SK-N-SH treated with all-trans-retinoic acid at 6 μM for 48 hours (cell line): ENCODE measurements around the gene GPR137.

Experiments used
- ARNTL ChIP-seq: fragments of 450-650 bp; formaldehyde crosslinking; IDR thresholded peaks from 2 replicates; pipeline ENCODE4 v1.5.0; 2020; ENCODE audit warnings: low read depth, mild to moderate bottlenecking, moderate library complexity, borderline replicate concordance
- BACH2 ChIP-seq: fragments of 250-450 bp; sonication (Bioruptor Pico); IDR thresholded peaks from 2 replicates; pipeline ENCODE4 v1.9.0; 2021; ENCODE audit warnings: mild to moderate bottlenecking, borderline replicate concordance
- ESRRG ChIP-seq: fragments of 250-450 bp; sonication (Bioruptor Pico); IDR thresholded peaks from 2 replicates; pipeline ENCODE4 v1.6.1; 2021; ENCODE audit warnings: mild to moderate bottlenecking
- ISL1 ChIP-seq: fragments of 250-450 bp; sonication (Bioruptor Pico); IDR thresholded peaks from 2 replicates; pipeline ENCODE4 v2.1.2; 2022; ENCODE audit warnings: mild to moderate bottlenecking, moderate library complexity
- PPARA ChIP-seq: fragments of 250-450 bp; sonication (Bioruptor Pico); IDR thresholded peaks from 2 replicates; pipeline ENCODE4 v1.5.0; 2020; ENCODE audit warnings: mild to moderate bottlenecking, borderline replicate concordance
- RARB ChIP-seq: fragments of 250-450 bp; sonication (Bioruptor Pico); IDR thresholded peaks from 2 replicates; pipeline ENCODE4 v1.8.0; 2021; ENCODE audit warnings: mild to moderate bottlenecking, moderate library complexity
- TCF4 ChIP-seq: fragments of 250-450 bp; sonication (Bioruptor Pico); IDR thresholded peaks from 2 replicates; pipeline ENCODE4 v1.8.0; 2021; ENCODE audit warnings: mild to moderate bottlenecking, moderate library complexity, borderline replicate concordance
- ZC3H10 ChIP-seq: fragments of 250-450 bp; sonication (Bioruptor Pico); IDR thresholded peaks from 2 replicates; pipeline ENCODE4 v1.5.1; 2021; ENCODE audit warnings: mild to moderate bottlenecking, moderate library complexity
- ZFP3 ChIP-seq: fragments of 250-450 bp; sonication (Bioruptor Pico); IDR thresholded peaks from 2 replicates; pipeline ENCODE4 v1.5.0; 2020; ENCODE audit warnings: mild to moderate bottlenecking, moderate library complexity
- ZFP30 ChIP-seq: fragments of 450-650 bp; formaldehyde crosslinking; IDR thresholded peaks from 2 replicates; pipeline ENCODE4 v1.5.0; 2022; ENCODE audit warnings: mild to moderate bottlenecking, moderate library complexity
- ZNF565 ChIP-seq: fragments of 450-650 bp; formaldehyde crosslinking; conservative IDR thresholded peaks from 2 replicates; pipeline ENCODE4 v1.5.0; 2020; ENCODE audit warnings: low read depth, mild to moderate bottlenecking, moderate library complexity
- ZNF8 ChIP-seq: fragments of 450-650 bp; formaldehyde crosslinking; IDR thresholded peaks from 2 replicates; pipeline ENCODE4 v1.5.0; 2020; ENCODE audit warnings: mild to moderate bottlenecking, moderate library complexity
- TF ChIP-seq, protein P1 (sequence below): fragments of 250-450 bp; sonication (Bioruptor Pico); IDR thresholded peaks from 2 replicates; pipeline ENCODE4 v1.5.1; 2020; ENCODE audit warnings: low read depth, mild to moderate bottlenecking, moderate library complexity
- TF ChIP-seq, protein P2 (sequence below): fragments of 250-450 bp; sonication (Bioruptor Pico); IDR thresholded peaks from 2 replicates; pipeline ENCODE4 v1.8.0; 2020; ENCODE audit warnings: mild to moderate bottlenecking, moderate library complexity, borderline replicate concordance

DNA sequence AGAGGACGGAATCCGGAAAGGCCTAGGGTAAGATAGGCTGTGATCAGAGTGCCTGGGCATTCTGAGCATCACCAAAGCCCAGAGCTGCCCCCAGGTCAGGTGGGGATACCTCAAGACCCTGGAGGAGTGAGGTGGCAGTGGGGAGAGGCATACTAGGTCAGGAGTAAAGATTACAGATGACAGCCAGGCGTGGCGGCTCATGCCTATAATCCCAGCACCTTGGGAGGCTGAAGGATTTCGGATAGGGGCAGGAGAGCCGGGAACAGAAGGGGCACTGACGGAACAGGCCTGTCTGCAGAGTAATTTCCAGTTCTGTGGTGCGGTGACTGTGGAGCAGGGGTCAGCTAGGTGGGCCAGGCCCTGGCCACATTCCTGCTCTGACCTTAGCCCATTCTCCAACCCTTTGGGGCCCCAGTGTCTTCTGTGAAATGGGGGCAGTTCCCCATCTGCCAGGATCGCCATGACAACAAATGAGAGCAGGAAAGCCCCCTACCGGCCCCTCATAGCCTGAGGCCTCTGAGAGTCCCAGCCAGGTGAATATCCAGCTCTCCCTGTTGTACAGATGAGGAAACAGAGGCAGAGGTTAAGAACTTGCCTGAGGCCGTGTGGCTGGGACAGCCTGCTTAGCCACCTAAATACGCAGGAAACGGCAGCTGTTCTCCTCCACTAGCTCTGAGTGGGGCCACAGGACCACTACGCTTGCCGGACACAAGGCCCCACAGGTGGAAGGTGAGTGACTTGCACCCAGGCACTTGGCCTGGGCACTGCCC, 10.4 kb upstream of the GPR137 start:
- TF ChIP-seq ISL1 (CRISPR knock-in tag) (no peak), TCF4 (CRISPR knock-in tag) (no peak), ARNTL (no peak), ZFP3 (no peak), RARB (CRISPR knock-in tag) (no peak), ESRRG (CRISPR knock-in tag) (no peak), ZC3H10 (CRISPR knock-in tag) (no peak), ZNF8 (CRISPR knock-in tag) (no peak), ZFP30 (CRISPR knock-in tag) (no peak), BACH2 (CRISPR knock-in tag) (no peak), ZNF565 (CRISPR knock-in tag) (no peak), PPARA (CRISPR knock-in tag) (no peak)
- TF ChIP-seq, protein P1, sequence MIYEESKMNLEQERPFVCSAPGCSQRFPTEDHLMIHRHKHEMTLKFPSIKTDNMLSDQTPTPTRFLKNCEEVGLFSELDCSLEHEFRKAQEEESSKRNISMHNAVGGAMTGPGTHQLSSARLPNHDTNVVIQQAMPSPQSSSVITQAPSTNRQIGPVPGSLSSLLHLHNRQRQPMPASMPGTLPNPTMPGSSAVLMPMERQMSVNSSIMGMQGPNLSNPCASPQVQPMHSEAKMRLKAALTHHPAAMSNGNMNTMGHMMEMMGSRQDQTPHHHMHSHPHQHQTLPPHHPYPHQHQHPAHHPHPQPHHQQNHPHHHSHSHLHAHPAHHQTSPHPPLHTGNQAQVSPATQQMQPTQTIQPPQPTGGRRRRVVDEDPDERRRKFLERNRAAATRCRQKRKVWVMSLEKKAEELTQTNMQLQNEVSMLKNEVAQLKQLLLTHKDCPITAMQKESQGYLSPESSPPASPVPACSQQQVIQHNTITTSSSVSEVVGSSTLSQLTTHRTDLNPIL: no peak
- TF ChIP-seq, protein P2, sequence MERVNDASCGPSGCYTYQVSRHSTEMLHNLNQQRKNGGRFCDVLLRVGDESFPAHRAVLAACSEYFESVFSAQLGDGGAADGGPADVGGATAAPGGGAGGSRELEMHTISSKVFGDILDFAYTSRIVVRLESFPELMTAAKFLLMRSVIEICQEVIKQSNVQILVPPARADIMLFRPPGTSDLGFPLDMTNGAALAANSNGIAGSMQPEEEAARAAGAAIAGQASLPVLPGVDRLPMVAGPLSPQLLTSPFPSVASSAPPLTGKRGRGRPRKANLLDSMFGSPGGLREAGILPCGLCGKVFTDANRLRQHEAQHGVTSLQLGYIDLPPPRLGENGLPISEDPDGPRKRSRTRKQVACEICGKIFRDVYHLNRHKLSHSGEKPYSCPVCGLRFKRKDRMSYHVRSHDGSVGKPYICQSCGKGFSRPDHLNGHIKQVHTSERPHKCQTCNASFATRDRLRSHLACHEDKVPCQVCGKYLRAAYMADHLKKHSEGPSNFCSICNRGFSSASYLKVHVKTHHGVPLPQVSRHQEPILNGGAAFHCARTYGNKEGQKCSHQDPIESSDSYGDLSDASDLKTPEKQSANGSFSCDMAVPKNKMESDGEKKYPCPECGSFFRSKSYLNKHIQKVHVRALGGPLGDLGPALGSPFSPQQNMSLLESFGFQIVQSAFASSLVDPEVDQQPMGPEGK (CRISPR knock-in tag): no peak
